Caco-2 (cell line): Measurements from ENCODE around the gene USF2. TPM values are rescaled to one million over a fixed set of nuclear protein-coding genes. Genes with fewer than 3 reads are reported as not detected.

Source experiments
- BruUV-seq: library from RNA; stranded (reverse); fragments of 400-500 nt; replicated peaks from 2 replicates; lab custom pipeline; 2021; lab: Mats Ljungman, UMichigan
- CTCF ChIA-PET: fragments of 300-600 bp; sonication (Branson Sonifier 250); formaldehyde crosslinking; loops from one replicate; lab custom pipeline; 2022; ENCODE audit warnings: antibody characterized with exemption; lab: Charles Lee
- POLR2A ChIA-PET: fragments of 300-600 bp; sonication (Branson Sonifier 250); formaldehyde crosslinking; loops from one replicate; lab custom pipeline; 2022; ENCODE audit warnings: antibody characterized with exemption; lab: Charles Lee
- DNase-seq, 2 experiments: peaks; one replicate each; pipeline versions ENCODE4 v3.0.0 to v3.0.0-alpha.2; 2020 to 2022
- H3K27me3 ChIP-seq: replicated peaks from 2 replicates; pipeline ENCODE4 v1.6.0; 2011; ENCODE audit warnings: low read length; ENCODE audit not compliant: control insufficient read depth, insufficient read depth
- H3K36me3 ChIP-seq: 2 replicates; pipeline ENCODE4 v1.5.1; 2011; ENCODE audit warnings: low read length; ENCODE audit not compliant: control insufficient read depth, insufficient read depth
- H3K4me1 ChIP-seq: fragments of 250-450 bp; sonication (Bioruptor Pico); 2 replicates; pipeline ENCODE4 v1.5.1; 2020; ENCODE audit warnings: mild to moderate bottlenecking
- H3K4me3 ChIP-seq: 2 replicates; pipeline ENCODE4 v1.5.1; 2011; ENCODE audit warnings: low read depth, mild to moderate bottlenecking, control low read depth, low read length
- H3K9me3 ChIP-seq: fragments of 250-450 bp; sonication (Bioruptor Pico); 2 replicates; pipeline ENCODE4 v1.5.1; 2020; ENCODE audit warnings: mild to moderate bottlenecking, moderate library complexity
- H3K27ac Mint-ChIP-seq: one replicate; pipeline ENCODE4 v1.8.0; 2022; ENCODE audit warnings: mixed read lengths; ENCODE audit not compliant: unreplicated experiment
- H3K27me3 Mint-ChIP-seq: one replicate; pipeline ENCODE4 v1.8.0; 2022; ENCODE audit warnings: mixed read lengths; ENCODE audit not compliant: insufficient read depth, unreplicated experiment
- H3K36me3 Mint-ChIP-seq: one replicate; pipeline ENCODE4 v1.8.0; 2022; ENCODE audit warnings: mild to moderate bottlenecking, mixed read lengths; ENCODE audit not compliant: insufficient read depth, unreplicated experiment
- H3K4me1 Mint-ChIP-seq: one replicate; pipeline ENCODE4 v1.8.0; 2022; ENCODE audit warnings: low read depth, mixed read lengths; ENCODE audit not compliant: unreplicated experiment
- H3K4me3 Mint-ChIP-seq: one replicate; pipeline ENCODE4 v1.8.0; 2022; ENCODE audit warnings: mild to moderate bottlenecking, moderate library complexity, mixed read lengths; ENCODE audit not compliant: unreplicated experiment
- H3K9me3 Mint-ChIP-seq: one replicate; pipeline ENCODE4 v1.8.0; 2022; ENCODE audit warnings: mixed read lengths; ENCODE audit not compliant: unreplicated experiment
- intact Hi-C: fragments of 100-400 bp; cut with micrococcal nuclease; formaldehyde crosslinking; loops from one replicate; pipeline ENCODE4 v1.10.0; 2022; ENCODE audit not compliant: unreplicated experiment
- total RNA-seq: library from RNA; stranded (reverse); gene quantifications from 2 replicates; pipeline ENCODE4 v1.2.3, GENCODE V29; 2022
- TF ChIP-seq, protein P1 (sequence below), 2 experiments: fragments of 200-600 bp in 1 of 2; IDR thresholded peaks; 1 replicate in 1 of 2; 2 replicates in 1 of 2; pipeline versions ENCODE4 v1.5.1 to v1.8.0; 2011 to 2022; ENCODE audit warnings: antibody characterized with exemption in 1 of 2, control low read depth in 1 of 2, inconsistent platforms in 1 of 2, low read depth in 1 of 2, low read length in 1 of 2, mild to moderate bottlenecking in 1 of 2, moderate library complexity in 1 of 2; ENCODE audit not compliant: insufficient read depth in 1 of 2, severe bottlenecking in 1 of 2, unreplicated experiment in 1 of 2

The USF2 gene
- total RNA-seq, 1 experiment from 2014 or later = 105 TPM

DNA sequence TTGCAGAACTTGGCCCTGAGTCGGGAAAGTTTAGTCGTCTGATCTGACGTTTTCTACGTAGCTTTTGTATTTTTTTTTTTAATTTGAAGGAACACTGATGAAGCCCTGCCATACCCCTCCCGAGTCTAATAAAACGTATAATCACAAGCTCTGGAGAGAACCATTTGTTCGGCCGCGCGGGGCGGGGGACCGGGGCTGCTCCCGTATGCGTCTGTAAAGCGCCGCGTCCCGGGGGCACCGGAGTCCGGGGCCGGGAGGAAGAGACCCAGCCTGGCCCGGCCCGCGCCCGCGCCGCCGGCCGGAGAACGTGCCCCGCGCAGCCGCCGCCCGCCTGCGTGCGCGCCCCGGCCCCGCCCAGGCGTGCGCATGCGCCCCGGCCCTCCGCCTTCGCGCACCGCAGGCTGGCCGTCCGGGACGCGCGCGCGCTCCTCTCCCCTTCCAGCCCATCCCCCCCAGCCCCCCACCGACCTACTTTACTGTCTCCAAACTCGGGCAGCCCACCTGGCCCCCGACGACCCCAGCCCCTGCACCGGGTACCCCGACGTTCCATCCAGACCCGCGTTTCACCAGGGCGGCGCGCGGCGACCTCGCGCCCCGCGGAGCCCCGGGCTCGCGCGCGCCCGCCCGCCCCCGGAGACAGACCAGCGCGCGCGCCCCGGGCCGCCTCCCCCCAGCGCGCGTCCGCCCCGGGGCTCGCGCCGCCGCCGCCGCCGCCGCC is 785 bp upstream of the USF2 start:
- POLR2A ChIA-PET = interaction anchor here (0.6 kb wide), 6 partner anchors 15 to 434 kb away, joined by 3 to 4 read pairs (median 4); partner anchors contain the start of gene FXYD5
- intact Hi-C loops = no loop called here
- DNase-seq = peak; percentile 62 to 88

DNA sequence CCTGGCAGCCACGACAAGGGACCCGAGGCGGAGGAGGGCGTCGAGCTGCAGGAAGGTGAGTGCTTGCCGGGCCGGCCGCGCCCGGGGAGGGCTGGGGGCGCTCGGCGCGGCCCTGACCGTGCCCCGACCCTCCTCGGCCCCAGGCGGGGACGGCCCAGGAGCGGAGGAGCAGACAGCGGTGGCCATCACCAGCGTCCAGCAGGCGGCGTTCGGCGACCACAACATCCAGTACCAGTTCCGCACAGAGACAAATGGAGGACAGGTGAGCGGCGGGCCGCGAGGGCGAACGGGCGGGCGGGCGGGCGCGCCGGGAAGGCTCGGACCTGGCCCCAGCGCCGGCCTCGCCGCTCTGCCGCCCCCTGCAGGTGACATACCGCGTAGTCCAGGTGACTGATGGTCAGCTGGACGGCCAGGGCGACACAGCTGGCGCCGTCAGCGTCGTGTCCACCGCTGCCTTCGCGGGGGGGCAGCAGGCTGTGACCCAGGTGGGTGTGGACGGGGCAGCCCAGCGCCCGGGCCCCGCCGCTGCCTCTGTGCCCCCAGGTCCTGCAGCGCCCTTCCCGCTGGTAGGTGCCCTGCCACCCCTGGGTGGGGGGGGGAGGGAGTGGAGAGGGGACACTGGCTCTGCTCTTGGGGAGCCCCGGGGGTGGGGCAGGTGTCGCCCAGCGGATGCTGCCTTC is 816 bp downstream of the USF2 start:
- TF ChIP-seq, protein P1, sequence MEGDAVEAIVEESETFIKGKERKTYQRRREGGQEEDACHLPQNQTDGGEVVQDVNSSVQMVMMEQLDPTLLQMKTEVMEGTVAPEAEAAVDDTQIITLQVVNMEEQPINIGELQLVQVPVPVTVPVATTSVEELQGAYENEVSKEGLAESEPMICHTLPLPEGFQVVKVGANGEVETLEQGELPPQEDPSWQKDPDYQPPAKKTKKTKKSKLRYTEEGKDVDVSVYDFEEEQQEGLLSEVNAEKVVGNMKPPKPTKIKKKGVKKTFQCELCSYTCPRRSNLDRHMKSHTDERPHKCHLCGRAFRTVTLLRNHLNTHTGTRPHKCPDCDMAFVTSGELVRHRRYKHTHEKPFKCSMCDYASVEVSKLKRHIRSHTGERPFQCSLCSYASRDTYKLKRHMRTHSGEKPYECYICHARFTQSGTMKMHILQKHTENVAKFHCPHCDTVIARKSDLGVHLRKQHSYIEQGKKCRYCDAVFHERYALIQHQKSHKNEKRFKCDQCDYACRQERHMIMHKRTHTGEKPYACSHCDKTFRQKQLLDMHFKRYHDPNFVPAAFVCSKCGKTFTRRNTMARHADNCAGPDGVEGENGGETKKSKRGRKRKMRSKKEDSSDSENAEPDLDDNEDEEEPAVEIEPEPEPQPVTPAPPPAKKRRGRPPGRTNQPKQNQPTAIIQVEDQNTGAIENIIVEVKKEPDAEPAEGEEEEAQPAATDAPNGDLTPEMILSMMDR (IDR thresholded peaks at IDR 0.05; ENCODE audit: insufficient read depth in 1 of 2, low read depth in 1 of 2, low read length in 1 of 2, severe bottlenecking in 1 of 2, unreplicated experiment in 1 of 2) = peak; percentile 65 to 99
- Mint-ChIP-seq H3K36me3 (peaks cover 86% of the 10 kb centered on the region), H3K27me3 (no peaks in the 10 kb centered on the region), H3K4me3 (peak overlapping the region; percentile 79), H3K9me3 (no peaks in the 10 kb centered on the region), H3K4me1 (no peaks in the 10 kb centered on the region), H3K27ac (no peak overlapping the region)
- H3K9me3 ChIP-seq = no peaks in the 10 kb centered on the region
- POLR2A ChIA-PET = interaction anchor here (1.0 kb wide), 1 partner anchor 18 kb away, joined by 3 read pairs; no protein-coding TSS in a partner anchor
- peaks cover 7% of the 10 kb centered on the region for H3K36me3 ChIP-seq
- no peaks in the 10 kb centered on the region for H3K27me3 ChIP-seq
- BruUV-seq = no TSS peak
- peak overlapping the region; percentile 61 for H3K4me3 ChIP-seq
- peak; percentile 94 to 96 for DNase-seq
- H3K4me1 ChIP-seq = peaks cover 10% of the 10 kb centered on the region
- intact Hi-C loops = loop anchor here (1.0 kb wide), 1 partner anchor 199 kb away; no protein-coding TSS in a partner anchor
- CTCF ChIA-PET = interaction anchor here (0.5 to 0.7 kb wide), 3 partner anchors 11 to 226 kb away, joined by 3 to 10 read pairs (median 3); no protein-coding TSS in a partner anchor

More for the DNA sequence above, 785 bp upstream of the USF2 start:
- TF ChIP-seq, protein P1 (IDR thresholded peaks at IDR 0.05; ENCODE audit: insufficient read depth in 1 of 2, low read depth in 1 of 2, low read length in 1 of 2, severe bottlenecking in 1 of 2, unreplicated experiment in 1 of 2) = no peak
- CTCF ChIA-PET = interaction anchor here (0.6 kb wide), 3 partner anchors 48 to 114 kb away, joined by 3 read pairs; no protein-coding TSS in a partner anchor
- Histone ChIP-seq H3K27me3 (no peaks in the 10 kb centered on the region), H3K4me1 (peaks cover 10% of the 10 kb centered on the region), H3K4me3 (peak overlapping the region; percentile 61), H3K36me3 (peaks cover 12% of the 10 kb centered on the region), H3K9me3 (no peaks in the 10 kb centered on the region)
- H3K27me3 Mint-ChIP-seq = no peaks in the 10 kb centered on the region
- peak overlapping the region; percentile 92 for H3K27ac Mint-ChIP-seq
- H3K9me3 Mint-ChIP-seq = no peaks in the 10 kb centered on the region
- BruUV-seq = no TSS peak
- H3K4me1 Mint-ChIP-seq = no peaks in the 10 kb centered on the region
- peak overlapping the region; percentile 79 for H3K4me3 Mint-ChIP-seq
- peaks cover 89% of the 10 kb centered on the region for H3K36me3 Mint-ChIP-seq

DNA sequence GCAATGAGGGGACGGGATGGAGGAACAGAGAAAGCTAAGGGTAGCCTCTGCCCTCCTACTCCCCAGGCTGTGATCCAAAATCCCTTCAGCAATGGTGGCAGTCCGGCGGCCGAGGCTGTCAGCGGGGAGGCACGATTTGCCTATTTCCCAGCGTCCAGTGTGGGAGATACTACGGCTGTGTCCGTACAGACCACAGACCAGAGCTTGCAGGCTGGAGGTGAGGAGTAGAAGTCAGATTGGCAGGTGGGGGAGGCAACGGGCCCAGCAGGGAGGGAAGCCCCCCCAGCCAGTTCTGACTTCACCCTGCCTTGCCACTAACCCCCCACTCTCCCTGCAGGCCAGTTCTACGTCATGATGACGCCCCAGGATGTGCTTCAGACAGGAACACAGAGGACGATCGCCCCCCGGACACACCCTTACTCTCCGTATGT is 1.6 kb downstream of the USF2 start:
- BruUV-seq = no TSS peak
- no peak overlapping the region for H3K27ac Mint-ChIP-seq
- Histone ChIP-seq H3K9me3 (no peaks in the 10 kb centered on the region), H3K4me1 (peaks cover 10% of the 10 kb centered on the region), H3K4me3 (peak overlapping the region; percentile 61), H3K36me3 (peaks cover 7% of the 10 kb centered on the region), H3K27me3 (no peaks in the 10 kb centered on the region)
- intact Hi-C loops = no loop called here
- H3K27me3 Mint-ChIP-seq = no peaks in the 10 kb centered on the region
- H3K36me3 Mint-ChIP-seq = peaks cover 86% of the 10 kb centered on the region
- no peaks in the 10 kb centered on the region for H3K9me3 Mint-ChIP-seq
- POLR2A ChIA-PET = interaction anchor here (0.6 kb wide), 1 partner anchor 16 kb away, joined by 3 read pairs; no protein-coding TSS in a partner anchor
- H3K4me3 Mint-ChIP-seq = peak overlapping the region; percentile 79
- TF ChIP-seq, protein P1 (IDR thresholded peaks at IDR 0.05; ENCODE audit: insufficient read depth in 1 of 2, low read depth in 1 of 2, low read length in 1 of 2, severe bottlenecking in 1 of 2, unreplicated experiment in 1 of 2) = no peak
- no peaks in the 10 kb centered on the region for H3K4me1 Mint-ChIP-seq
- CTCF ChIA-PET = interaction anchor here (0.6 kb wide), 1 partner anchor 476 kb away, joined by 6 read pairs; no protein-coding TSS in a partner anchor
- no peak for DNase-seq
